ENCODE results near the gene KISS1R.

GRCh38 chr19:927351-927779, 10.2 kb downstream of the KISS1R start:
- TF ChIP-seq CTCF (IDR thresholded peaks at IDR 0.05) (no peak), POLR2A (IDR thresholded peaks at IDR 0.05) (no peak)

All from adrenal gland (tissue), 5 donors.